NCI-H460 (cell line): Measurements from ENCODE around the gene HOXA11. TPM values are rescaled to one million over a fixed set of nuclear protein-coding genes. Genes with fewer than 3 reads are reported as not detected.
A peak's percentile ranks its signal among the peaks of the same experiment; 100 is the strongest.

Source experiments
- DNase-seq: peaks from one replicate; pipeline ENCODE4 v3.0.0-alpha.2; 2016; ENCODE audit warnings: low read depth; ENCODE audit errors: extremely low read depth
- polyA plus RNA-seq: library from polyadenylated mRNA; depleted of rRNA; stranded (reverse); fragments of >200 nt; gene quantifications from 2 replicates; pipeline ENCODE4 v1.2.3, GENCODE V29; 2014; cell fraction: nucleus; rRNA removed
- total RNA-seq: library from RNA; depleted of rRNA; stranded (reverse); fragments of >200 nt; shearing (Covaris generic); gene quantifications from 2 replicates; pipeline ENCODE4 v1.2.3, GENCODE V29; 2014; rRNA removed

HOXA11 gene
- total RNA-seq = 6.7 and 7.1 TPM in 2 replicates
- 2.4 and 2.5 TPM in 2 replicates for polyA plus RNA-seq

GRCh38 chr7:27185013-27185853 is at the start of gene HOXA11:
TSS of gene HOXA11 (minus strand) at chr7:27185232. CDS start at chr7:27185144, 88 bp downstream.
- no peak for DNase-seq

DNA sequence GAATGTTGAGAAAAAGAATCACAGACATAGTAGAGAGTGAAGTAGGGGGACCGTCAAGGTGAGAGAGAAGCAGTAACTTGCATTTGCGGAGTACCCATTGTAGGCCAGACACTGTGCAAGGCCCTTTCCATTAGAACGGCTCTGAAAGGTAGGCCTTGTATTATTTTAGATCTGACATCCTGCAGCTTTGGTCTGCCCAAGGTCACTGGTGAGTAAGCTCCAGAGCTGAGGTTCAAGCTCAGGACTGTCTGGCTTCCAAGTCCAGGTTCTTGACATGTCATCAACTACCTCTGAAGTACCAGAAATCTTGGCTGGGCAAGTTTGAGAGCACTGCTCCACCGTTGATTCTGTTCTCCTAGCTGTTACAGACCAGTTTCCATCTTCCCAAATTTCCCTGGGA is 44.4 kb upstream of the HOXA11 start:
- no peak for DNase-seq

GRCh38 chr7:27224983-27225934 is 40.2 kb upstream of the HOXA11 start:
- no peak for DNase-seq

DNA sequence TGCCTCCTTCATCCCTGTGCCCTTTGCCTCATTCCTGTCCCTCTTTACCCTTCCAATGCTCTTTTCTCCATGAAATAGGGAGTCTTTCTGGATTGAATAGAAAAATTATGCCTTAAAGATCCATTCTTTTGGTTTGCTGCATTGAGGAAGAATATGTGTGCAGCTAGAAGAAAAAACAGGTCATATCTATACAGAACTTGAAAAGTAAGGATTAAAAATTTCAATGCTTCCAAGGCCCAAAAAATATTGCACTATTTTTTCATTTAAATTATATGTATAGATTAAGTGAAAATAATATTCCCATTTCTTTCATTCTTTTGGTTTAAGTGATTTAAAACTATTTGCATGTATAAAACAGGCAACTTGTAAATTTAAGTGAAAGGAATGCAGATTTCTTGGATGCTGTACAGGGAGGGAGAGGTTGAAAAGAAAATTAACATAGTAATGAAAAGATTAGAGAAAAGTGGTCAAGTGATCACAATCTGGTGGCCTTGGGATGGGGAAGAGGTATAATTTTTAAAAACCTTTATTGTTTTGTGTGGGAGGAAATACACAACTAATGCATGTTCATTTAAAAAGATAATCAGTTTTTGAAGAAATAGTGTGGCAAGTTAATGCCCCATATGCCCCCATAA is 39.0 kb upstream of the HOXA11 start:
- DNase-seq = no peak

GRCh38 chr7:27221201-27221797 is 36.3 kb upstream of the HOXA11 start:
- DNase-seq = no peak

DNA sequence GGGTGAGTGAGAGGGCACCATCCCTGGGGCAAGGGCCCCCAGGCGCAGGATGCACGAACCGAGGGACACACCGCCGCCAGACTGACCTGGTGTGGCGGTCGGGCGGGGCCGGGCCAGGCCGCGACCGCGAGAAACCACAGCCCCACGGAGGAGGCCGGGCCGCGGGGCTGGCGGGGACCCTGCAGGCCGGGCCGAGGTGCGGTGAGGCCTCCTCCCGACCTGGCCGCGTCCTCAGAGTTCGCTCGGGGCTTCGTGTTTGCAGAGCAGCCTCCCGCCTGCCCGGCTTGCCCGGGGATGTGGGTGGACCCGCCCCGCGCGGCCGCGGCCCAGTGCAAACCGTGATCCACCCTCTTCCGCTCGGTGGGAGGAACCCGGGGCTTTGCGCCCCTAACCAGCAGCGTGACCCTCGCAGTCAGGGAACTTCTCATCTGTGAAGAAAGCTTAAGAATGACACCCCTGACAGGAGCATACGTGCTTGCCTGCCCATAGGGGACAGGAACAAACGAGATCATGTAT is 35.5 kb upstream of the HOXA11 start:
- DNase-seq = no peak

DNA sequence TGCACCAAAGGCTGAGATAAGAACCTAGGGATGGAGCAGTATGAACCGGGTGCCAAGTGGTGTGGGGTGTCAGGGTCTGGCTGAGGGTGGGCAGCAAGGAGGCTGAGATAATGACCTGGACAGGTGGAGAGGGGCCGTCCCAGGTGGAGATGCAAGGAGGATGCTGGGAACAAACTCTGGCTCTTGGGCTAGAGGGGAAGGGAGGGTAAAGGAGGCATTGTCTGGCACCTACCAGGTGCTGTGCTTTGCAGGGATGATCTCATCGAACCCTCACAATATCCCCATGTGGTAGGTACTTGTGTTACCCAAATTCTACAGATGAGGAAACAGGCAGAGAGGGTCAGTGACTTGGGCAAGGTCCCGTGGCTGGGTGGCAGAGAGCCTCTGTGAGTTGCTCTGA is 34.8 kb upstream of the HOXA11 start:
- no peak for DNase-seq

- DNase-seq = no peak
These were observed 32.9 kb upstream of the HOXA11 start for GRCh38 chr7:27217951-27218350.

DNA sequence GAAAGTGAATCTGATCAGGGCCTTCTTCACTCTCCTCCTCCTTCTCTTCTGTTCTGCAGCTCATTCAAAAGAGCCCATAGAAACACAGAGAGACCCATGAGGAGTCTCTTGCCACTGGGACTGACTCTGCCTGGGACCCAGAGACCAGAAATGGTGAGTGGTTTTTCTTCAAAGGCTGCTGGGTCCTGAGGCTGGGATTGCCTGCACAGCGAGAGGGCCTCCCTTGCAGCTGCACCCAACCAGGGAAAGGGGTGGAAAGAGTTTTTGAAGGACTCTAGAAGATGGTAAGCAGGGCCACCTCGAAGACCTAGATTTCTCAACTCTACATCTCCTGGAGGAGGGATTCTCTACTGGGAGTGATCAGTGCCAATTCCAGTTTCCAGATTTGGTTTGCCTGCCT is 30.3 kb upstream of the HOXA11 start:
- no peak for DNase-seq

DNA sequence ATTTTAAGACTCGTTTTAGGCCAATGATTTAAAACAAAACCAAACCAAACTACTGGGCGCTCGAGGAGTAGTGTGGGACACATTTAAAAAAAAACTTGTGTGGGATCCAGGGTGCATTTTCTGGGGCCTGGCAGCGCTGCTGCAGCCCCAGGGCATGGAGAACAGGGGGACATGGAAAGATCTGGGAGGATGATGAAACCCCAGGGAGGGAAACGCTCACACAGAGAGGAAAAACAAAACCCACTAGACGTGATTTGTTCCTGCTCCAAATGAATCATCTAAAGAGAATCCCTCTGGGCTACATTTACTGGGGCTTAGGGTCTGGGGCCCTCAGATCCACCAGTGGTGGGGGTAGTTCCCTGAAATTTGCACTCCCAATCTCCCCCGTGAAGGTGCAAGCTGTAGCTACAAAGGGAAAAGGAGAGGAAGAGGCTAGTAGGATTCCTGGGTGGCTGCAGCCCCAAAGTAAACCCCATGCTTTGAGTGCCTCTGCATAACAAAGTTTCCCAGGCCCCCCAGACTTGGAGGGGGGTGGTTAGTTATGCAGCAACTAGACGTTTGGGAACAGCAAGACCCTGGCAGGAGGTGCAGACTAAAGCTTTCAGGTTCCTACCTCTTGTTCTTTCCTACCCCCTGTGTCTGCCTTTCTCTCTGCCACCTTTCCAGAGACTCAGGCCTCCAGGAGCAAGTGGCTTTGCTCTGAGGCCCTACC is 29.4 kb upstream of the HOXA11 start:
- no peak for DNase-seq

DNA sequence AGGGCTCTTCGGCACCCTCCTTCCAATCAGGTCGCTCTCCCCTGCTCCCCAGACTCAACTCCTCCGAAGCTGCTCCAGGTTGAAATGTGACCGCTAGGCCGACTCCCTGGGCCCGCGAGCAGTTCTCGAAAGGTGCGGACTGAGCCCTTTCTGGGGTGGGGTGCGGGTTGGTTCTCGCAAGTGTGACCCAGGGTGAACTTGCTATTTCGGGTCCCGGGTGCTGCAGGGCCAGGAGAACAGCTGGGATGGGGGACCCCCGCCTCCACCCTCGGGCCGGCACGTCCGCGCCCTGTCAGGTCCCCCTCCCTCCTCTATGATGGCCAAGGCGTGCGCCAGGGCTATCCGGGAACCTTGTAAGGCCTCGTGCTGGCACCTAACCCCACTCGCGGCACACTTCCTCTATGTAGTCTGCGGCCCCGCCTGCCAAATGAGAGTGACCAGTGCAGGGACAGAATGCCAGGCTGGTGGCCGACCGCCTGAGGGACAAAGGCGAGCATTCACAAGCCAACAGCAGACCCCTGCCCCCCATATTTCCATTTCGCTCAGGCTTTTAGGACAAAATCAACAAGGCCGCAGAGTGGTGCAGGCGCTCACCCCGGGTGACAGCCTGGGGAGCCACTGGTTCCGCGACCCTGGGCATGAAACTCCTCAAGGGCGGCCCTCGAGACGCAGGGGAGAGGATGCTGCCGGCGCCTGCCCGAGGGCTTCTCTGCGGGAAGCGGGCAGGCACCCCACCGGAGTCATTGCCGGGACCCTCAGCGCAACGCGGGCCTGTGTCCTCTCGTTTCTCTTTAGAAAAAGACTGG is 28.6 kb upstream of the HOXA11 start:
- no peak for DNase-seq

- no peak for DNase-seq
These were observed 27.7 kb upstream of the HOXA11 start for GRCh38 chr7:27212497-27213432.

GRCh38 chr7:27211764-27212204 is 26.8 kb upstream of the HOXA11 start:
- no peak for DNase-seq

GRCh38 chr7:27211084-27211446 is 26.0 kb upstream of the HOXA11 start:
- no peak for DNase-seq

DNA sequence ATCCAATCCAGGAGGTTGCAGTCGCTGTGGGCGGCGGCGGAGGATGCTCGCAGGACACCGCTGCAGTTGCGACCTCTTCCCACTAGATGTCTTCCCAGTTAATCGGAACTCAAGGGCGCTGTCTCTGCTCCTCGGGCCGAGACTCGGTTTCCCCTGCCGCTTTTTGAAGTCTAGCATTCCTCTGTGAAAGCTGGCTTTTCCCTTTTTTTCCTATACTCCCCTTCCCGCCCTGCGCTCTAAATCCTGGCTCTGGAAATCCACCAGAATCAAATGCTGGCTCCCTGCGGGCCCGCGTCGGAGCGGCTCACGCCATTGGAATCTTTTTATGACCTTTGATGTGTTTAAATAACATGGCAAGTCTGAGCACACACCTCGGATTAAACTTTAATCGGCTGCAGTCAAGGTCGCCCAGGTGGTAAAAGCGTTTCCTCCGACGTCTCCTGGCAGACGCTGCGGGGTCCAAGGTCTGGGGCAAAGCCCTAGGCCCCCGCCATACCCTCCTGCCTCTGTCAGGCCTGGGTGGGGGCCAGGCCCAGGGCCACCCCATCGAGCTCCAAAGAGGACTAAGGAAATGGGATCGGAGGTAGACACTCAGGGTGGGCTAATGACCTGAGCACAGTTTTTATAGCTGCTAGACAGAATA is 25.5 kb upstream of the HOXA11 start:
- peak; percentile 53 for DNase-seq

- DNase-seq = no peak
These were observed 25.0 kb upstream of the HOXA11 start for GRCh38 chr7:27209933-27210440.

DNA sequence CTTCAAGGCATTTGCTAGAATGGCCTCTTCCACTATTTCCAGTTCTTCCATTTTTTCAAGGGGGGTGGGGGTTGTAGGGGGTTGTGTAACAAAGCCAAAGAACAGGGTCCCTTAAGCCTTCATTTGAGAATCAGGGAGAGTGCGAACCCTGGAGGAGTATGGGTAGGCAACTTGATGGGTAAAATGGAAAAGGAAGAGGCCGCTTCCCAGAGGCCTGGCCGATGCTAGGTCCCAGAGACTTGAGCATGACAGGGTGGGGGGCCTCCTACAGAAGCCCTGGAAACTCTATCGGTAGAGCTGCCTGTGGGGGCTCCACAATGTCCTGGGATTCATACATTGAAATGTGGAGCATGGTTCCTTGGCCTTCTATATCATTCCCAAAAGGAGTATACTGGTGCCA is 24.0 kb upstream of the HOXA11 start:
- no peak for DNase-seq
